Stimulated activated CD4-positive, alpha-beta T cell treated with anti-CD3 and anti-CD28 coated beads, Interleukin-2, amount 100 ng/mL, for 24 hours (primary cell): ENCODE data around the gene HIPK2.

Experiments
- DNase-seq, 2 donors: peaks; one replicate each; pipeline ENCODE4 v3.0.0-alpha.2; 2020

The HIPK2 gene

DNA sequence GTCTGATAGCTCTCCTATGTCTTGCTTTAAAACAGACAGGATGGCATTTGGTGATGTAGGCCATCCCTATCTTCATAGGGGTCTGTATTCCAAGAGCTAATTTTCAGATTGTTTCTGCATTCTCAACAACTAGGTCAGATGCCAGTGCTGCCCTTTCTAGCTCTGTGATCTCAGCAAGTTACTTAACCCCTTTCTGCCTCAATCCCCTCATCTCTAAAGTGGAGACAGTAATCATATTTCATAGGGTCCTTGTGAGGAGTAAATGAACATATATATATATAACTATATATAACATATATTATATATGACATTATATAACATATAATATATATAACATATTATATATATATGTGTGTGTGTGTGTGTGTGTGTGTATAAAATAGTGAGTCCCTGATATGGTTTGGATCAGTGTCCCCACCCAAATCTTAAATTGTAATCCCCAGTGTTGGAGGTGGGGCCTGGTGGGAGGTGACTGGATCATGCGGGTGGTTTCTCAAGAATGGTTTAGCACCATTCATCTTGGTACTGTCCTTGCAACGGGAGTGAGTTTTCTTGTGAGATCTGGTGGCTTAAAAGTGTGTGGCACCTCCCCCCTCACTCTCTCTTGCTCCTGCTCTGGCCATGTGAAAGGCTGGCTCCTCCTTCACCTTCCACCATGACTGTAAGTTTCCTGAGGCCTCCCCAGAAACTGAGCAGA is 45.2 kb downstream of the HIPK2 start:
- no peak for DNase-seq

DNA sequence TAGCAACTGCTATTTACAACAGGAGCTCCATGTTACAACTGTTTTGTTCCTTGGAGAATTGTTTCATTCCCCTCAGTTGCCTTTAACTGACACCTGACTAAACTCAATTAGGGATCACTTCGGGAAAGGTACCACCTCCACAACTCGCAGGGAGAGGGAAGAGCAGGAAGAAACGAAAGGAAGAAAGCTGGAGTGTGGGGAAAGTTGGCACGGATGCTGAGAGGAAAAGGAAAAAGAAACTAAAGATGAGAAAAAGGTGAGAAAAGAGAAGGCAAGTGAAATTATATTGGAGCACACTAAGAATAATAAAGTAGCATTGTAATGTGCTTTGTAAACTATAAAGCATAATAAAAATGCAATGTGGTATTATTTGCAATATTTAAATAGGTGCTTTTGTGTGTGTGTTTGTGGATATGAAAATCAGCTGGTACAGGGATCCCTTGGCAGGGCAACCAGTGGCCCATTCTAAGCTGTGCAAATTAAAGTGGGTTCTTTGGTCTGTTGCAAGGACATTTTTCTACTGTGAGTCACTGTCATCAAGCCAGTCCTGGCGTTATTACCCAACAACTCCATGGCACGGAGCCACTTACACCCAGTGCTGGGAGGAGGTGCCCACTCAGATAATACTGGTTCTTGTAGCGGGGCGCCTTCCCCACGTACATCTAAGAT is 45.9 kb downstream of the HIPK2 start:
- no peak for DNase-seq

DNA sequence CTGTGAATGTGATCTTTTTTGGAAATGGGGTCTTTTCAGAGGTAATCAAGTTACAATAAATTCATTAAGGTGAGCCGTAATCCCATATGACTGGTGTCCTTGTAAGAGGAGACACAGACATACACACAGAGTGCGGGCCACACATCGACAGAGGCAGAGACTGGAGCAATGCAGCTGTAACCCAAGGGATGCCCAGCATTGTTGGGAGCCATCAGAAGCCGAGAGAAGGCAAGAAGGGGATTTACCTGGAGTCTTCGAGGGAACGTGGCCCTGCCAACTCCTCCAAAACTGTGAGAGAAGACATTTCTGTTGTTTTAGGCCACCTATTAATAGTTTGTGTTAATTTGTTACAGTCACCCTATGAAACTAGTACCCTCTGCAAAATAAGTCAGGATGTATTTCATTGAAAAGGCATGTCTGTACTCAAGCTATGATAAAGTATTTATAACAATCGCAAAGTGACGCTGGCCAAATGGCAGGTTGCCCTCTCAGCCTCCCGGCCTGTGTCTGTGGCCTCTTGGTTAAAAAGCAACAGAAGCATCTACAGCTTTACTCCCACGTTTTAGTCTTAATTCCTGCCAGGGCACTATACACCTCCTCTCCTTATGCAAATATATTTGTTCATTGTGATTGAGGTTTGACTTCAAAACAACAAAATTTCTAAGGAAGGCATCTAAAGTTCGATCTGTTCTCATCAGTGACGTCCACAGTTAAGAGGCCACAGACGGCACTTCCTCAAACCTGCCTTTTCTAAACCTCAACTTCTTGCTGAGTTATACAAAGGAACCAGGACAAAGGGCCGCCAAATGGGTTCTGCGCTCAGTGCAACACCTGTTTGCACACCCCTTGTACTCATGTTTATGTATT is 46.8 kb downstream of the HIPK2 start:
- DNase-seq: no peak

DNA sequence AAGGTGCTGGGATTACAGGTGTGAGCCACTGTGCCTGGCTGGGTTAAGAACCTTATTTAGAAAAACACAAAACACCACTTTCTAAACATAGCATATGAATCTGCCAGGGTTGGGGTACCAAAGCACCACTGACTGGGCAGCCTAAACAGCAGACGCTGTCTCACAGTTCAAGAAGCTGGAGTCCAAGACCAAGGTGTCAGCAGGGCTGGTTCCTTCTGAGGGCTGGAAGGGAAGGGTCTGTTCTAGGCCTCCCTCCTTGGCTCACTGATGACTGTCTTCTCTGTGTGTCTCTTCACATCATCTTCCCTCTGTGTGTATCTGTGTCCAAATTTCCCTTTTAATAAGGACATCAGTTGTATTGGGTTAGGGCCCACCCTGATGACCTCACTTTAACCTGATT is 49.6 kb downstream of the HIPK2 start:
- no peak for DNase-seq

DNA sequence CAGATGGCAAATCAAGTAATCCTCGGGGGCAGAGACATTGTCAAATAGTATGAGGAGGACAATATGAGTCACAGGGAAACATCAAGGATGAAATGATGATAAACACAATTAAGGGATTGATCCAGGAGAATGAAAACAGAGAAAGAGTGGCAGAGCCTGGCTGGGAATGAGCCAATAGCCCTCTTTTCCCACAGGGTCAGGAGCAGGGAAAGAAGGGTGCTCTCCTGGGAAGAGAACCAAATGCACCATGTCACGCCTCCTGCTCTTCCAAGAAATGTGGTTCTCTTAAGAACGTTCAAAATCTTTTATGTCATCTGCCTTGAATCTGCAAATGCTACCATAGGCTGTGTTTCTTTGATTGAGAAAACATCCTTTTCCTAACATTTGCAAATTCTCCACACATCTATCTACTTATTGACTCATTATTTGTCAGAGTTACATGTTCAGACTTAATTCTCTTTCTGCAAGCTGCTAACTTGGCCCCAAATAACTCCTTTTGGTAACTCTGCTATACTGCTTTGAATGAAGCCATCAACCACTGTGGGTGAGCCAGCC is 50.6 kb downstream of the HIPK2 start:
- no peak for DNase-seq

DNA sequence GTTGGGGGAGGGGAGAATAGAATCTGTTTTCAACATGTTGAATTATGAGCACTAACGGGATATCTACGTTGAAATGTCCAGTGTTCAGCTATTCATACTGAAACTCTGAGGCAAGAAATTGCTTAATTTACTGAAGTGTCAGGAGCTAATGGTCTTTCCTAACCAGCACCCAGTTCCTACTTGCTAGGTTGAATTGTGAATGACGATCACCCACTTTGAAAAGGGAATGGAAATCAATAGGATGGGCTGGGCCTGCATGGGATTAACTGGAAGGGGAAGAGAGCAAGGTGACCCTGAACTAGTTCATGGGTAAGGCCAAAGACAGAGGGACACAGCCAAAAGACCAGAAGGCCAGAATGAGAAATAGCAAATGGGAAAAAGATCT is 51.3 kb downstream of the HIPK2 start:
- DNase-seq: no peak

DNA sequence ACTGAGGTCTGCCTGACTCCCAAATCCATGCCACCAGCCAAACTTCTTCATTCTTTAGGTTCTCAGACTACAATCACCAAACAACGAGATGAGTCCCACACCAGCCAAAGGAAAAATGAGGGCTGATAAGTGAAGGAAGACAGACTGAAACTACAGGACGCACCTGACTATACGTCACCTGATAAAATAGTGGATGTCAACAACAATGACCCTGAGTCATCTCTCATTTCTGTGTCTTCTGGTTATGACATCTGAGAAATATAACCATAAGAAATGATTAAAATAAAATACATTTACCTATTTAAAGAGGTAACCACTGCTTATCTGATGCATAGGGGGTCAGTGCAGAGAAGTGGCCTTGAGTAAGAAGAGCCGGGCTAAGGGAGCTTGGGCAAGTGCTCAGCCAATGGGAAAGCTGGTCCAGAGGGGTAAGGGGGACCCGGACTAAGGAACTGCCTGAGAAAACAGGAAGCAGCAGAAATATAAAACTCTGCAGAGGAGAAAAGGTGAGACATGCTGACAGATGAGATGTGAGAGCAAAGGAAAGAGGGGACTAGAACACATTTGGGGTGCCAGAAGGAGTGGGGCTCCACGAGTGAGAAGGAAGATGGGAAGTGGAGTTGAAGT is 51.8 kb downstream of the HIPK2 start:
- no peak for DNase-seq

DNA sequence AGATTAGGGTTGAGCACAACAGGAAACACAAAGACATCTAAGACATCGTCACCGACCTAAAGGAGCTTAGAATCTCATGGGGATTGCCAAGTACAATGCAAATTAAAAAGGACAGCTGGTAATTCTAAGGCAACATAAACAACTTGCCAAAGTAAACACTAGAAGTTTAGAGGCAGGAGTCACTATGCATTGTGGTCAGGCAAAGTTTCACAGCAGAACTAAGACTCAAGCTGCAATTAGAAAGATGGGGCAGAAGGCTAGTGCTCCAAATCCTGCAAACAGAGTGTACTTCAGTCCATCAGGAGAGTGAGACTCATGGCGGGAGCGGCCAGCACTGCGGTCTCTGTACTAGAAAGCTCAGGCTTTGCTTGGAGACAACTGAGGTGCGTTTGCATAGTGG is 52.7 kb downstream of the HIPK2 start:
- no peak for DNase-seq

DNA sequence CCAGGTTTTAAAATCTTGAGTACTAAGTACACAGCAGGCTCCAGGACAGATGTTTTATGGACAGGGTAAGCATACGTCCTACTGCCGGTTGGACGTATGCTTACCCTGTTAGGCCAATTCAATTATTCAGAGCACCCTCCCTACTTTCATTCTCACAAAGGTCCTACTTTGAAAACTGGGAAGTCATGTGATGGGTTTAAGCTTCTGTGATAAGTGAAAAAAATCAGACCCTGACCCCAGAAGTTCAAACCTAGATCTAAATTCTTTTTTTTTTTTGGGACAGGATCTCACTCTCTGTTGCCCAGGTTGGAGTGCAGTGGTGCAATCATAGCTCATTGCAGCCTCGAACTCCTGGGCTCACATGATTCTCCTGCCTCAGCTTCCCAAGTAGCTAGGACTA is 55.2 kb downstream of the HIPK2 start:
- DNase-seq: no peak

DNA sequence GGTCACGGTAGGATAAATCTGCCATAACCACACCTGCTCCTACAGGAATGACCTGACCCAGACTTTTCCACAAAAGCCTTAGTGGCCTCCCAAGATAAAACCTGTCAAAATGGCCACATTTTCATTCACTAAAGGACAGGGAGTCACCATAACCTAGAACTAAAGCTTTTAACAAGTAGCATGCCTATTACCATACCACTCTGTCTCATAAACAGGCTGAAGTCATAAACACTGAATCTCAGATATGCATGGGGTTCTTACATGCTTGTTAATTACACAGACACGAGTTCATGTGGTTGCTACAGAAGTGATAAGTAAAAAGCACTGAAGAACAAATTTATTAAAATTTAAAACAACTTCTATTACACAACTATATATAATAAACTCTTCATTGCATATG is 56.0 kb downstream of the HIPK2 start:
- no peak for DNase-seq

DNA sequence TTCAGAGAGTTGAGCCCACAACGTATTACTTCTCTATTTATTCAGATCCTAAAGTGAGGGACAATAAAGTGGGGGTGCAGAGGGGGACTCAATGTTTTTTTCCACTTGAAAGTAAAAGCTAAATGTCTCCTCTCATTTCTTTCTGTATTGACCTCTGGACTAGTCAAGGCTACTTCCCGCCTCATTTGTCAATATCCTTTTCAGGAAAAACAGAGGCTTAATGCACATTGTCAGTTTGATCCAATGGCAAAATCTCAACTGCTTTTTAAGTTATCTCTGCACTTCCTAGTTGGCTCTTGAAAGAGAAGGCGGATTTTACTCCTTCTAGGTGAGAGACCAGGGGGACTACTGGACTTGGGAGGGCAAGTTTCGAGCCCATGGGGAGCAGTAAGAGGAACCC is 56.4 kb downstream of the HIPK2 start:
- DNase-seq: no peak

DNA sequence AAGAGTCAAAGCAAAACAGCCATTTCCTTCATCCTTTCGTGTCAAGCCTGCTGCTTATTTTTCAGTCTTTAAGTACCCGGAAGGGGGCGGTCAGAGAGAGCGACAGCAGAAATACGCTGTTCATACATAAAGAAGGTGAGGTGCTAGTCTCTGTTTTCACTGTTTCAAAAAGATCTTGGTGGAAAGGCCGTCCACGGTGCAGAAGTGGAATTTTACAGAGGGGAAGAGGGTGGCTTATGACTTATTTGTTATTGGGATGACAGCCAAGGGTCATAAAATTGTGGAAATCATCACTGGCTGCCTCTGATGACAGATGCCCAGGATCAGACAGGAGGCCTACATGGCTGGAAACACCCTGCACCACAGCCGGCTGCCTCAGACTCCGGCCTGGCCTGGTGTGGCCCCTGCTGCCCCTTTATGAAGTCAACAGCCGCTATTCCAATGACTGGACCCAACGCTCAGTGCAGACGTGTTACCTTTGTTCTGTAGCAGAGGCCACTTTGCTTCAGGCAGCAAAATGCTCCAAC is 57.0 kb downstream of the HIPK2 start:
- no peak for DNase-seq

DNA sequence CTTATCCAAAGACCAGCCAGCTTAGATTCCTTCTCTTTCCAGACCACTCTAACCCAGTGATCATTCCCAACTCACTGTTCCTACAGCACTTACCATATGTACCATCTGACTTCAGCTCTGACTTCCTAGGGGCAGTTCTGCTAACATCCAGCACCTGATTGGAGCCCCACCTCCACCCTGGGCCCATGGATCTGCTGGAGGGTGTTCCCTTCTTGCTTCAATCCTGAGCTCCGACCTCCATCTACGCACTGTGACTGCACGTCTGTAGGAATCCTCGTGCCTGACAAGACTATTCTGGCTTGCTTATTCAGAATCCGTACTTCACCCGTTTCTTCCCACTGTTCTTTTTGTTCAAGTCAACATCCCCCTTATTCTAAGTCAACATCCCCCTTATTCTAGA is 57.6 kb downstream of the HIPK2 start:
- DNase-seq: no peak

DNA sequence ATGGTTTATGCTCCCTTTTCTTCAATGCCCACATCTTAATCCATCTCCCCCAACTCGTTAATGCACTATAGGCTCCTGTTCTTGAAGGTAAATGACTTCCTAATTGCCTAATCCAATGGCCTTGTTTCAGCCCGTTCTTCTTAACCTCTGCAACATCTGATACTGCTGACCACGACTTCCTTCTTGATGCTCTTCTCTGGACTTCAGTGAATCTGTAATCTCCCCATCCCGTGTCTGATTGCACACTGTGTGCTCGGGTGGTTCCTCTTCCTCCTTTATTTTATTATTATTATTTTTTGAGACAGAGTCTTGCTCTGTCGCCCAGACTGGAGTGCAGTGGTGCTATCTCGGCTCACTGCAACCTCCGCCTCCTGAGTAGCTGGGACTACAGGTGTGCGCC is 58.9 kb downstream of the HIPK2 start:
- DNase-seq: no peak

DNA sequence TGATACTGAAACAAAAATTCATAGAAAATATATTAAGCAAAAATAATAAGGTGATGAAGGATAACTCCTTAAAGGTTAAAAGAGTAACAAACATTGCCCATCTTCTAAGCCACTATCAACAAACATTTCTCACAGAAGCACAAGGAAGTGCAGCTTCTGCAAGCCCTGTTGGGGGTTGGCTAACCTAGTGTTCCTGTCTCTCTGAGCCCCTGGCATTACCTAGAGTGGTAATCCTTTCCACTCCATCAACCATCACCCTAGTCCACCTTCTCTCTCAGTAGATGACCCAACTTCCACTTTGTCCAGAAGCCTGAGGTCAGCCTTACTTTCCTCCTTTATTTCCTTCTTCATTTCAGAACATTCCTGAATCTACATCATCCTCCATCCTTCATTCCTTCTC is 59.7 kb downstream of the HIPK2 start:
- no peak for DNase-seq

DNA sequence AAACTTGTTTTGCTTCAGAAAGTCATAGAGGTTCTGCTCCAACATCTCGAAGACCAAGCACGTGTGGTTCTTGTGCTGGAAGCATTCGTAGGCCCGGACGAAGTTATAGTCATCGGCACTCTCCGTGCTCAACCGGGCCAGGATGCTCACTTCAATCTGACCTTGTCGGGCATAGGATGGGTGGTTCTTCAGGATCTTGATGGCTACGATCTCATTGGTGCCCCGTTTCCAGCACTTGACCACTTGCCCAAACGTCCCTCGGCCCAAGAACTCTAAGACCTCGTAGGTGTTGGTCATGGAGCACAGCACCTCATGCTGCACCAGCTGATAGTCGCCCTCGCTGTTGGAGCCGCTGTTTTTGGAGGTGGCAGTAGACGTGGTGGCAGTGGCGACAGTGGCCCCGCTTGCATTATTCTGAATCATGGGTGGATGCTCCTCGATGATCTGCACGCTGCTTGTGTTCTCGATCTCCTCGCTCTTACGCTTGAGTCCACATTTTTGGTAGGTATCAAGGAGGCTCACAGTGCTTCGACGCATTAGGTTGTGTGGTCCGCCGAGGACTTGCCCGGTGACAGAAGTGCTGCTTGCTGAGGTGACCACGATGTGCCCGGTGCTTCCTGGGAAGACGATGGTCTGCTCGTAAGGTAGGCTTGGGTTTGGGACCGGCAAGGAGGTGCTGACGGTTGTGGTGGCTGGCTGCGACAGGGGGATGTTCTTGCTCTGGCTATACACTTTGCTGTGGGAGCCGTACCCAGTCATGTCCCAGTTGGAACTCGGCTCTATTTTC is 61.4 kb downstream of the HIPK2 start:
- no peak for DNase-seq

DNA sequence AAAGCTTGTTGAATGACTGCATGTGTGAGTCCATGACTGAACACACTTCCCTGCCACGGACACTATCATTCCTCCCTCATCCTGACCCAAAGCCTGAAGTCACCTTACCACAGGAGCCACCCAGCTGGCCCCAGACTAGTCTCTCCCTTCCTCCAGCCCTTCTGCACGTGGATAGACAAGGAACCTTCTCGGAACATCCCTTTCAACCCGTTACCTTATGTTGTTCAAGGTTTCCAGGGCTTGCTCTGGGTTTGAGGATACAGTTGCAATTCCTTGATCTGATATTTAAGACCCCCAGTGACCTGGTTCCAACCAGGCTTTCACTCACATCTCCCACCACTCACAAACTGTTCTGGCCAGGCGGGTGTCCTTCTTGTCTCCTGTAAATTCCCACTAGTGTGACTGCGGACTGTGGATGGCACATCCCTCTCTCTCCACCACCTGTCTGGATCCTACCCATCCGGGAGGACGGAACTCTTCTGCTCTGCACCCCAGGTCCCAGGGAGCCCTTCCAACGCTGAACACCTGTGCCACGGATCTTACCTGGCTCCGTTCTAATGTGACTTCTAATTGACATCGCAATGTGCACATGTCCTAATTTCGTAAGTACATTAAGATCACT is 62.5 kb downstream of the HIPK2 start:
- no peak for DNase-seq

DNA sequence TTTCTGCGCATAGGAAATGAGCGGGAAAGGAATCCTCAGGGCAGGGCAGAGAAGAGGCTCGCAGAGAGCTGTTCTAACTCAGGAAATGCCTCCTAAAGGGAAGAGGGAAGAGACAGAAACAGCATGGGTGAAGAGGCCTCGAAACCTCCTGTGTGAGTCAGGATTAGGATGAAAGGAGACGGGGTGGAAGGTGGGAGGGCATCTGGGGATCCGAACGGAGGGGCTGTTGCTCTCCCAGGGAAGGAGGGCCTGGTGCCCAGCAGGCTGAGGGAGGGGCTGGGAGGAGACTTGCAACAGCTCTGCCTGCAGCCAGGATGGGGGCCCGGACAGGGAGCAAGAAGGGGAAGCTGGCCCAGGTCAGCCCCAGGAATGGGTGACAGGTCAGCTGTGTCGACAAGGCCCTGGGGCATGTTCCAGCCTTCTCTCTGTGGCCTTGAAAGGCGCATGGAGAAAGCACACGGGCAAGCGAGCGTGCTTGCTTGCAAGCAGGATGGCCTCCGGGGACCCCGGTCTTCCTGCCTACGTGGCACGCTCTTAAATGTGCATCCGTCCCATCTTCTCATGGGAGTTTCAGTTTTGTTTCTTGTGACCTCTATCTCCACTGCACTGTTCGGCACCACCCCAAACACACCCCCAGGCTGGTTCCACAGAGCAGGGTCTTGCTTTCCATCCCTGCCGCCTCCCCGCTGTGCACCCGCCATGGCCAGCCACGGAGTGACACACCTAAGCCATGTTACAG is 63.5 kb downstream of the HIPK2 start:
- DNase-seq: no peak

DNA sequence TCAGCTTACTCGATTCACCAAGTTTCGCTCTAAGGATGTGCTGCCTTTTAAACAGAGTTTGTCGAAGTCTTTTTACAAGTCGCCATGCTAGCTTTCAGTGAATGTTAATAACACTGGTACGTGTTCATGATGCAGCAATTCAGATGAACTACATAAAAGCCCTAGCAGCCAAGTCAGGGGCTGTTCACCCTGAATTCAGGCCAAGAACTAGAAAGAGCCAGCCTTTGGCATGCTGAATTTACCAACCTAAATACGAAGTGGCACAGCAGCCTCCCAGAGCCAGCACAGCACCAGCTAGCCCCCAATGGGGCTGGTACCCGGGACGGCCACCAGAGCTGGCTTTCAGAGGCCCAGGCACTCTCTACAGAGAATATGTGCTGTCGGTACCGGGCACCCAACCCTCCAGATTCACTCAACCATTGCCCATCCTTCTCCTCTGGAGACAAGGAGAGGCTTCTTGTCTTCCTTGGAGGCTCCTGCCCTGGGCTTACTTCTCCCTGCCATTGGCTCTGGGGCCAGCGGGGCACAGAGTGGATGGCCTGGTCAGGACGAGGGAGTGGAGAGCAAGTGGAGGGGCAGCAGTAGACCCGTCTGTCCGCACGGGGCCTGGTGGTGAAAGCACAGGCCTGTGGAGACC is 64.2 kb downstream of the HIPK2 start:
- DNase-seq: no peak

DNA sequence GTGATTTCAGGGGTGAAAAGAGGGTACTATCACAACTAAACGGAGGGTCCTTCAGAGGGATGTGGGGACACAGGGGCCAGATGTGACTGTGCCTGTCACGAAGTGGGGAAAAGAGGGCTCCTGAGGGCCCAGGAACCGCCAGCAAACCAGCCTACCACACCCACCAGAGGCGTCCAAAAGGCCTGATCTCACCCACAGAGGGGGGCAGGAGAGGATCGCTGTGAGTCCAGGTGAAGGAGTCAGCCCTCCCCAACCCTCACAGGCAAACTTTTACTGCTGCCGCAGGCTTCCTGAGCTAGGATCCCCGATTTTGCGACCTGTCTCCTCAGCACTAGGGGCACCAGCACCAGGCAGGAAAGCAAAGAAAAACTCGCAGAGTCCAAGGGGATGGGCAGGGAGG is 64.7 kb downstream of the HIPK2 start:
- DNase-seq: no peak
